Retinal pigment epithelial cell (primary cell): ENCODE results near the gene SYT12.

Experiments used
- DNase-seq: peaks from one replicate; pipeline ENCODE4 v3.0.0-alpha.2; 2010; ENCODE audit warnings: low read depth
- H3K4me3 ChIP-seq: 2 replicates; pipeline ENCODE4 v1.5.1; 2011; ENCODE audit warnings: mild to moderate bottlenecking, low read length, control low read depth, moderate library complexity
- CTCF ChIP-seq: conservative IDR thresholded peaks from 2 replicates; pipeline ENCODE4 v1.5.1; 2011; ENCODE audit warnings: low read depth, low read length, control low read depth, inconsistent platforms

Gene SYT12

GRCh38 chr11:67062526-67063373 lies 39.8 kb downstream of the SYT12 start:
- TF ChIP-seq CTCF = no peak
- no peak for DNase-seq
- no peak overlapping the region for H3K4me3 ChIP-seq

- TF ChIP-seq CTCF = no peak
- H3K4me3 ChIP-seq = no peak overlapping the region
- no peak for DNase-seq
These were observed 43.4 kb downstream of the SYT12 start for GRCh38 chr11:67066333-67066709.

- peak; percentile 94 for TF ChIP-seq CTCF
- H3K4me3 ChIP-seq = peak overlapping the region; percentile 41
- no peak for DNase-seq
These were observed 48.7 kb downstream of the SYT12 start for GRCh38 chr11:67071420-67072284.

- H3K4me3 ChIP-seq = no peak overlapping the region
- TF ChIP-seq CTCF = no peak
- no peak for DNase-seq
These were observed 49.4 kb downstream of the SYT12 start for GRCh38 chr11:67072295-67072694.

GRCh38 chr11:67073908-67074307 lies 51.0 kb downstream of the SYT12 start:
- DNase-seq = no peak
- no peak overlapping the region for H3K4me3 ChIP-seq
- no peak for TF ChIP-seq CTCF

GRCh38 chr11:67076202-67076601 lies 53.3 kb downstream of the SYT12 start:
- TF ChIP-seq CTCF = no peak
- no peak for DNase-seq
- H3K4me3 ChIP-seq = no peak overlapping the region
